ENCODE measurements around the gene ZNF624.

Gene ZNF624

GRCh38 chr17:16652847-16653366, 743 bp downstream of the ZNF624 start:
- DNase-seq (ENCODE audit: low read depth in 1 of 2, low spot score in 1 of 2): peak in 1 of 2 experiments; percentile 0
- H3K27me3 ChIP-seq (ENCODE audit: insufficient read depth, poor library complexity, severe bottlenecking): no peaks in the 10 kb centered on the region
- H3K4me3 ChIP-seq (replicated peaks; ENCODE audit: insufficient read depth, low read length): peak overlapping the region; percentile 61
- TF ChIP-seq POLR2AphosphoS5 (IDR thresholded peaks at IDR 0.05; ENCODE audit: low read depth) (no peak), SPI1 (IDR thresholded peaks at IDR 0.05; ENCODE audit: borderline replicate concordance, low read depth) (no peak), CTCF (IDR thresholded peaks at IDR 0.05; ENCODE audit: insufficient read depth, low read length) (no peak)
- TF ChIP-seq, protein P1, sequence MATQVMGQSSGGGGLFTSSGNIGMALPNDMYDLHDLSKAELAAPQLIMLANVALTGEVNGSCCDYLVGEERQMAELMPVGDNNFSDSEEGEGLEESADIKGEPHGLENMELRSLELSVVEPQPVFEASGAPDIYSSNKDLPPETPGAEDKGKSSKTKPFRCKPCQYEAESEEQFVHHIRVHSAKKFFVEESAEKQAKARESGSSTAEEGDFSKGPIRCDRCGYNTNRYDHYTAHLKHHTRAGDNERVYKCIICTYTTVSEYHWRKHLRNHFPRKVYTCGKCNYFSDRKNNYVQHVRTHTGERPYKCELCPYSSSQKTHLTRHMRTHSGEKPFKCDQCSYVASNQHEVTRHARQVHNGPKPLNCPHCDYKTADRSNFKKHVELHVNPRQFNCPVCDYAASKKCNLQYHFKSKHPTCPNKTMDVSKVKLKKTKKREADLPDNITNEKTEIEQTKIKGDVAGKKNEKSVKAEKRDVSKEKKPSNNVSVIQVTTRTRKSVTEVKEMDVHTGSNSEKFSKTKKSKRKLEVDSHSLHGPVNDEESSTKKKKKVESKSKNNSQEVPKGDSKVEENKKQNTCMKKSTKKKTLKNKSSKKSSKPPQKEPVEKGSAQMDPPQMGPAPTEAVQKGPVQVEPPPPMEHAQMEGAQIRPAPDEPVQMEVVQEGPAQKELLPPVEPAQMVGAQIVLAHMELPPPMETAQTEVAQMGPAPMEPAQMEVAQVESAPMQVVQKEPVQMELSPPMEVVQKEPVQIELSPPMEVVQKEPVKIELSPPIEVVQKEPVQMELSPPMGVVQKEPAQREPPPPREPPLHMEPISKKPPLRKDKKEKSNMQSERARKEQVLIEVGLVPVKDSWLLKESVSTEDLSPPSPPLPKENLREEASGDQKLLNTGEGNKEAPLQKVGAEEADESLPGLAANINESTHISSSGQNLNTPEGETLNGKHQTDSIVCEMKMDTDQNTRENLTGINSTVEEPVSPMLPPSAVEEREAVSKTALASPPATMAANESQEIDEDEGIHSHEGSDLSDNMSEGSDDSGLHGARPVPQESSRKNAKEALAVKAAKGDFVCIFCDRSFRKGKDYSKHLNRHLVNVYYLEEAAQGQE (IDR thresholded peaks at IDR 0.05; ENCODE audit: insufficient replicate concordance, low read depth): no peak
- peak overlapping the region; percentile 80 for H3K27ac ChIP-seq (replicated peaks)

- H3K27ac ChIP-seq (replicated peaks): no peak overlapping the region
- H3K27me3 ChIP-seq (ENCODE audit: insufficient read depth, poor library complexity, severe bottlenecking): no peaks in the 10 kb centered on the region
- DNase-seq (ENCODE audit: low read depth in 1 of 2, low spot score in 1 of 2): no peak
- no peak overlapping the region for H3K4me3 ChIP-seq (replicated peaks; ENCODE audit: insufficient read depth, low read length)
- TF ChIP-seq CTCF (IDR thresholded peaks at IDR 0.05; ENCODE audit: insufficient read depth, low read length) (no peak), POLR2AphosphoS5 (IDR thresholded peaks at IDR 0.05; ENCODE audit: low read depth) (no peak), SPI1 (IDR thresholded peaks at IDR 0.05; ENCODE audit: borderline replicate concordance, low read depth) (no peak), GABPA (IDR thresholded peaks at IDR 0.05; ENCODE audit: low read depth) (no peak)
- TF ChIP-seq, protein P1 (IDR thresholded peaks at IDR 0.05; ENCODE audit: insufficient replicate concordance, low read depth): no peak
These were observed 1.4 kb downstream of the ZNF624 start for GRCh38 chr17:16652252-16652651.

DNA sequence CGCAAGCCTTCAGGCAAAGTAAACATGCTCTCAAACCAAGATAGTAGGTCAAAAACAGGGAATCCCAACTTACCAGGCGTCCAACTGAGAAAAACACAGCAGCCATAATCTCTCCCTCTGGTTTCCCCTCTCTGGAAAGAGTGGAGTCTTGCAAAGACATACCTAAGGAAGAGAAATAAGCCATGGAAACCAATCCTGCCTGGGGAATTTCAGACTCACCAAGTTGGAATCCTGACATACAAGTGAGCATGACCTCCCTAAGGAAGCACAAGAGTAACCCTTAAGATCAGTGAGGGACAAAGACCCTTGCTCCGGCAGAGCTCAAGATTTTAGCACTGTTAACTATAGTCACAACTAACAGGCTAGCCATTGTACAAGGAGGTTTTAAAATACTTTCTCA, 4.1 kb downstream of the ZNF624 start:
- no peaks in the 10 kb centered on the region for H3K27me3 ChIP-seq (ENCODE audit: insufficient read depth, poor library complexity, severe bottlenecking)
- DNase-seq (ENCODE audit: low read depth in 1 of 2, low spot score in 1 of 2): no peak
- TF ChIP-seq POLR2AphosphoS5 (IDR thresholded peaks at IDR 0.05; ENCODE audit: low read depth): no peak
- no peak for TF ChIP-seq SPI1 (IDR thresholded peaks at IDR 0.05; ENCODE audit: borderline replicate concordance, low read depth)
- TF ChIP-seq, protein P1 (IDR thresholded peaks at IDR 0.05; ENCODE audit: insufficient replicate concordance, low read depth): no peak
- TF ChIP-seq GABPA (IDR thresholded peaks at IDR 0.05; ENCODE audit: low read depth): no peak
- TF ChIP-seq CTCF (IDR thresholded peaks at IDR 0.05; ENCODE audit: insufficient read depth, low read length): no peak
- no peak overlapping the region for H3K27ac ChIP-seq (replicated peaks)
- H3K4me3 ChIP-seq (replicated peaks; ENCODE audit: insufficient read depth, low read length): no peak overlapping the region

Measured in HL-60 (cell line).